ENCODE measurements around the gene CLDN17. TPM values are rescaled to one million over a fixed set of nuclear protein-coding genes. Genes with fewer than 3 reads are reported as not detected.

The CLDN17 gene
- total and polyA plus RNA-seq, 9 of the 15 experiments (the other 6 are each of a cell fraction or from before 2014, with no cell fraction given) = not detected

DNA sequence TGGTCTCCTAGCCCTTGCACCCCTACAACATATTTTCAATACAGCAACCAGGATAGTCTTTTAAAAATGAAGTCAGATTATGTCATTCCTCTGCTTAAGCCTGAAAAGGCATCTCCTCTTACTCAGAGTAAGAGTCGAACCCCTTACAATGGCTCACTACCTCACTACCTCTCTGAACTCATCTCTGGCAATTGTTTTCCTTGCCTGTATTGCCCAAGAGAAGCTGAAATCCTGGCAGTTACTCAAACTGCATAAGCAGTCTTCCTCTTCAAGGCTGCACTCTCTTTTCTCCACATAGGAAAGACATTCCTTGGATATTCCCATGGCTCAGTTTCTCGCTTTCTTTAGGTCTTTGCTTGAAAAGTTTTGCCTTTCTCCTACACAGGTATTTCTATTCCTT, 26.6 kb upstream of the CLDN17 start:
- Histone ChIP-seq H3K9me1 (ENCODE audit: control insufficient read depth, insufficient read depth, low read length) (no peaks in the 10 kb centered on the region), H3K36me3 (ENCODE audit: control insufficient read depth, insufficient read depth, low read length) (no peaks in the 10 kb centered on the region), H3K4me3 (no peak overlapping the region), H4K20me1 (replicated peaks; ENCODE audit: control insufficient read depth, insufficient read depth, low read length) (no peaks in the 10 kb centered on the region), H3K4me2 (ENCODE audit: insufficient read depth, low read length) (no peak overlapping the region), H3K9ac (ENCODE audit: insufficient read depth in 1 of 2, low read depth in 2 of 2, low read length in 2 of 2) (no peak overlapping the region), H2AFZ (ENCODE audit: low read depth, low read length) (no peak overlapping the region), H3K27me3 (ENCODE audit: control insufficient read depth in 2 of 2, insufficient read depth in 2 of 2, low read length in 2 of 2) (no peaks in the 10 kb centered on the region), H3K79me2 (ENCODE audit: control insufficient read depth, insufficient read depth, low read length) (no peaks in the 10 kb centered on the region), H3K4me1 (replicated peaks in 1 of 2; ENCODE audit: control insufficient read depth in 2 of 2, insufficient read depth in 2 of 2, low read length in 2 of 2) (no peaks in the 10 kb centered on the region), H3K27ac (ENCODE audit: extremely low read depth, low read depth, low read length) (no peak overlapping the region), H3K9me3 (replicated peaks; ENCODE audit: control insufficient read depth, insufficient read depth, low read depth, low read length) (no peaks in the 10 kb centered on the region)
- CTCF ChIA-PET (ENCODE audit: low intra/inter-chr PET ratio) = no interaction called here
- POLR2A ChIA-PET = no interaction called here
- in situ Hi-C loops (cut with MboI) = no loop called here
- ATAC-seq (no peak), DNase-seq (ENCODE audit: extremely low read depth in 1 of 4, low spot score in 3 of 4) (no peak), FAIRE-seq (no peak)
- TF ChIP-seq RAD51 (IDR thresholded peaks at IDR 0.05; ENCODE audit: borderline replicate concordance, low read depth) = no peak
- TF ChIP-seq FOXK1 (CRISPR knock-in tag; IDR thresholded peaks at IDR 0.05; ENCODE audit: borderline replicate concordance) = no peak
- no peak for TF ChIP-seq ZNF3 (CRISPR knock-in tag; IDR thresholded peaks at IDR 0.05)
- no peak for TF ChIP-seq RBFOX2 (IDR thresholded peaks at IDR 0.05; ENCODE audit: low read depth, low read length)
- no peak for TF ChIP-seq SMARCC2 (IDR thresholded peaks at IDR 0.05; ENCODE audit: low read depth)
- intact Hi-C loops (cut with micrococcal nuclease) = loop anchor here (10.0 kb wide), 2 partner anchors 148 to 1098 kb away; no protein-coding TSS in a partner anchor
- BruUV-seq (replicated peaks) = no TSS peak
- WGBS (ENCODE audit: insufficient coverage, low coverage, missing lambda C conversion rate) = 0% methylated on average over 2 of the region's 2 CpGs

DNA sequence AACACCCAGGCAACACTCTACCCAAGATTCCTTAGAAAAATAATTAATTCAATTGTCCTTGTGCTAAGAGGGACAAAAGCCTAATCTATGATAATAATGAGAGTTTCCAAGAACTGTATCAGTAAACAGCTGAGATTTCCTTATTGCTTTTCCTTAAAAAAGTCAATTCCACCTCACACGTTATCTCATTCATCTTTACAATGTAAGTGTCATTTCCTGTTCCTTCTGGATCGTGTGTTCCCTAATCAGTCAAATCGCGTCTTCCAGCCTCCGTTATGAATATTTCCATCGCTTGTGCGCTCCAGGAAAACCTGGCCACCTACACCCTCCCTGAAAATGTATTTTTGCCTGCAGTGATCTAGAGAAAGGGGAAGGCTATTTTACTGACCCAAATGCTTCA, 23.9 kb upstream of the CLDN17 start:
- Histone ChIP-seq H4K20me1 (replicated peaks; ENCODE audit: control insufficient read depth, insufficient read depth, low read length) (no peaks in the 10 kb centered on the region), H3K9ac (ENCODE audit: insufficient read depth in 1 of 2, low read depth in 2 of 2, low read length in 2 of 2) (no peak overlapping the region), H3K4me3 (no peak overlapping the region), H3K4me2 (ENCODE audit: insufficient read depth, low read length) (no peak overlapping the region), H3K9me1 (ENCODE audit: control insufficient read depth, insufficient read depth, low read length) (no peaks in the 10 kb centered on the region), H3K27ac (ENCODE audit: extremely low read depth, low read depth, low read length) (no peak overlapping the region), H2AFZ (ENCODE audit: low read depth, low read length) (no peak overlapping the region), H3K79me2 (ENCODE audit: control insufficient read depth, insufficient read depth, low read length) (no peaks in the 10 kb centered on the region), H3K4me1 (replicated peaks in 1 of 2; ENCODE audit: control insufficient read depth in 2 of 2, insufficient read depth in 2 of 2, low read length in 2 of 2) (no peaks in the 10 kb centered on the region), H3K9me3 (replicated peaks; ENCODE audit: control insufficient read depth, insufficient read depth, low read depth, low read length) (no peaks in the 10 kb centered on the region), H3K36me3 (ENCODE audit: control insufficient read depth, insufficient read depth, low read length) (no peaks in the 10 kb centered on the region), H3K27me3 (ENCODE audit: control insufficient read depth in 2 of 2, insufficient read depth in 2 of 2, low read length in 2 of 2) (no peaks in the 10 kb centered on the region)
- intact Hi-C loops (cut with micrococcal nuclease) (loop anchor here (10.0 kb wide), 2 partner anchors 146 to 1096 kb away; no protein-coding TSS in a partner anchor), in situ Hi-C loops (cut with MboI) (no loop called here)
- ATAC-seq = no peak
- CTCF ChIA-PET (ENCODE audit: low intra/inter-chr PET ratio) = no interaction called here
- TF ChIP-seq E2F3 (CRISPR knock-in tag; IDR thresholded peaks at IDR 0.05) = no peak
- TF ChIP-seq, protein P1, sequence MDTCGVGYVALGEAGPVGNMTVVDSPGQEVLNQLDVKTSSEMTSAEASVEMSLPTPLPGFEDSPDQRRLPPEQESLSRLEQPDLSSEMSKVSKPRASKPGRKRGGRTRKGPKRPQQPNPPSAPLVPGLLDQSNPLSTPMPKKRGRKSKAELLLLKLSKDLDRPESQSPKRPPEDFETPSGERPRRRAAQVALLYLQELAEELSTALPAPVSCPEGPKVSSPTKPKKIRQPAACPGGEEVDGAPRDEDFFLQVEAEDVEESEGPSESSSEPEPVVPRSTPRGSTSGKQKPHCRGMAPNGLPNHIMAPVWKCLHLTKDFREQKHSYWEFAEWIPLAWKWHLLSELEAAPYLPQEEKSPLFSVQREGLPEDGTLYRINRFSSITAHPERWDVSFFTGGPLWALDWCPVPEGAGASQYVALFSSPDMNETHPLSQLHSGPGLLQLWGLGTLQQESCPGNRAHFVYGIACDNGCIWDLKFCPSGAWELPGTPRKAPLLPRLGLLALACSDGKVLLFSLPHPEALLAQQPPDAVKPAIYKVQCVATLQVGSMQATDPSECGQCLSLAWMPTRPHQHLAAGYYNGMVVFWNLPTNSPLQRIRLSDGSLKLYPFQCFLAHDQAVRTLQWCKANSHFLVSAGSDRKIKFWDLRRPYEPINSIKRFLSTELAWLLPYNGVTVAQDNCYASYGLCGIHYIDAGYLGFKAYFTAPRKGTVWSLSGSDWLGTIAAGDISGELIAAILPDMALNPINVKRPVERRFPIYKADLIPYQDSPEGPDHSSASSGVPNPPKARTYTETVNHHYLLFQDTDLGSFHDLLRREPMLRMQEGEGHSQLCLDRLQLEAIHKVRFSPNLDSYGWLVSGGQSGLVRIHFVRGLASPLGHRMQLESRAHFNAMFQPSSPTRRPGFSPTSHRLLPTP (IDR thresholded peaks at IDR 0.05; ENCODE audit: borderline replicate concordance, extremely low read depth, insufficient read length) = no peak
- TF ChIP-seq HIVEP1 (CRISPR knock-in tag; IDR thresholded peaks at IDR 0.05) = no peak
- TF ChIP-seq POLR3A (IDR thresholded peaks at IDR 0.05; ENCODE audit: borderline replicate concordance, extremely low read depth, insufficient read depth, insufficient read length) = no peak
- DNase-seq (ENCODE audit: extremely low read depth in 1 of 4, low spot score in 3 of 4) = no peak
- FAIRE-seq = no peak
- POLR2A ChIA-PET = no interaction called here
- 3% methylated on average over 7 of the region's 7 CpGs for WGBS (ENCODE audit: insufficient coverage, low coverage, missing lambda C conversion rate)
- no TSS peak for BruUV-seq (replicated peaks)
